H7 (cell line): Measurements from ENCODE around the gene PRR7. TPM values are rescaled to one million over a fixed set of nuclear protein-coding genes. Genes with fewer than 3 reads are reported as not detected.

Source experiments
- DNase-seq: peaks from one replicate; pipeline ENCODE4 v3.0.0; 2012
- H3K27me3 ChIP-seq: 2 replicates; pipeline ENCODE4 v1.6.0; 2011; ENCODE audit warnings: mild to moderate bottlenecking, low read length; ENCODE audit not compliant: control insufficient read depth, insufficient read depth
- H3K36me3 ChIP-seq: replicated peaks from 2 replicates; pipeline ENCODE4 v1.5.1; 2011; ENCODE audit warnings: low read length; ENCODE audit not compliant: control insufficient read depth, insufficient read depth
- H3K4me3 ChIP-seq: 2 replicates; pipeline ENCODE4 v1.5.1; 2011; ENCODE audit warnings: low read depth, mild to moderate bottlenecking, control low read depth, low read length, moderate library complexity; ENCODE audit not compliant: insufficient read depth
- total RNA-seq: library from RNA; depleted of rRNA; stranded (reverse); fragments of >200 nt; shearing (Covaris generic); gene quantifications from 2 replicates; pipeline ENCODE4 v1.2.3, GENCODE V29; 2014

PRR7 gene
- total RNA-seq, 1 experiment from 2014 or later, result 12.1 TPM

- H3K27me3 ChIP-seq, result no peaks in the 10 kb centered on the region; the same call in 1 of the 2 replicates
- DNase-seq, result no peak
- H3K36me3 ChIP-seq, result peaks cover 15% of the 10 kb centered on the region
- H3K4me3 ChIP-seq, result no peak overlapping the region
Measured at GRCh38 chr5:177439518-177440053, 7.0 kb upstream of the PRR7 start.

- no peak overlapping the region for H3K4me3 ChIP-seq
- peak; percentile 82 for DNase-seq
- H3K36me3 ChIP-seq, result peaks cover 13% of the 10 kb centered on the region
- peaks cover 1% of the 10 kb centered on the region for H3K27me3 ChIP-seq
Measured at GRCh38 chr5:177440211-177440989, 6.2 kb upstream of the PRR7 start.

- H3K27me3 ChIP-seq, result peaks cover 6% of the 10 kb centered on the region
- no peak overlapping the region for H3K4me3 ChIP-seq
- H3K36me3 ChIP-seq, result peaks cover 10% of the 10 kb centered on the region
- no peak for DNase-seq
Measured at GRCh38 chr5:177440990-177441780, 5.4 kb upstream of the PRR7 start.

- Histone ChIP-seq H3K36me3 (peaks cover 7% of the 10 kb centered on the region), H3K4me3 (no peak overlapping the region), H3K27me3 (peaks cover 7% of the 10 kb centered on the region)
- no peak for DNase-seq
Measured at GRCh38 chr5:177442066-177442826, 4.4 kb upstream of the PRR7 start.

GRCh38 chr5:177443144-177443983, 3.2 kb upstream of the PRR7 start:
- no peak overlapping the region for H3K4me3 ChIP-seq
- H3K36me3 ChIP-seq, result peaks cover 1% of the 10 kb centered on the region; the same call in 1 of the 2 replicates
- H3K27me3 ChIP-seq, result peaks cover 11% of the 10 kb centered on the region
- DNase-seq, result no peak

GRCh38 chr5:177444106-177445051, 2.2 kb upstream of the PRR7 start:
- peaks cover 11% of the 10 kb centered on the region for H3K27me3 ChIP-seq
- no peak overlapping the region for H3K4me3 ChIP-seq
- peaks cover 1% of the 10 kb centered on the region; the same call in 1 of the 2 replicates for H3K36me3 ChIP-seq
- DNase-seq, result no peak

- no peak for DNase-seq
- Histone ChIP-seq H3K27me3 (peaks cover 11% of the 10 kb centered on the region), H3K36me3 (peaks cover 1% of the 10 kb centered on the region; the same call in 1 of the 2 replicates), H3K4me3 (no peak overlapping the region)
Measured at GRCh38 chr5:177445052-177445916, 1.3 kb upstream of the PRR7 start.

GRCh38 chr5:177445917-177446199, 756 bp upstream of the PRR7 start:
- peak overlapping the region; percentile 63 for H3K4me3 ChIP-seq
- H3K36me3 ChIP-seq, result no peaks in the 10 kb centered on the region; the same call in 1 of the 2 replicates
- peaks cover 11% of the 10 kb centered on the region for H3K27me3 ChIP-seq
- DNase-seq, result no peak

- peak; percentile 97 for DNase-seq
- H3K4me3 ChIP-seq, result peak overlapping the region; percentile 63
- H3K27me3 ChIP-seq, result peaks cover 11% of the 10 kb centered on the region
Measured at GRCh38 chr5:177447066-177447610, 524 bp downstream of the PRR7 start.

GRCh38 chr5:177447611-177448243, 1.1 kb downstream of the PRR7 start:
- Histone ChIP-seq H3K36me3 (no peaks in the 10 kb centered on the region), H3K27me3 (peaks cover 11% of the 10 kb centered on the region), H3K4me3 (peak overlapping the region; percentile 63)
- DNase-seq, result peak; percentile 89

More at GRCh38 chr5:177447066-177447610, 524 bp downstream of the PRR7 start:
- no peaks in the 10 kb centered on the region for H3K36me3 ChIP-seq

- Histone ChIP-seq H3K36me3 (no peaks in the 10 kb centered on the region), H3K4me3 (no peak overlapping the region), H3K27me3 (peaks cover 16% of the 10 kb centered on the region)
- DNase-seq, result no peak
Measured at GRCh38 chr5:177448244-177448950, 1.8 kb downstream of the PRR7 start.
